H1 (cell line): ENCODE data around the gene DNAJC17. TPM values are rescaled to one million over a fixed set of nuclear protein-coding genes. Genes with fewer than 3 reads are reported as not detected.

Source experiments
- ASH2L ChIP-seq: fragments of 200-600, 300-600 bp; sonication (generic); IDR thresholded peaks from one replicate; pipeline ENCODE4 v1.7.1; 2017; ENCODE audit warnings: low read length
- CEBPB ChIP-seq: IDR thresholded peaks from 2 replicates; pipeline ENCODE4 v1.6.1; 2012; ENCODE audit warnings: low read depth, low read length
- GTF2F1 ChIP-seq: IDR thresholded peaks from 2 replicates; pipeline ENCODE4 v1.6.1; 2012; ENCODE audit warnings: low read depth, low read length, improper control_type of control experiment, borderline replicate concordance
- NRF1 ChIP-seq: IDR thresholded peaks from 2 replicates; pipeline ENCODE4 v1.6.1; 2011; ENCODE audit warnings: mild to moderate bottlenecking, low read depth, low read length, improper control_type of control experiment
- POLR2AphosphoS5 ChIP-seq: IDR thresholded peaks from 2 replicates; pipeline ENCODE4 v1.6.1; 2011; ENCODE audit warnings: low read depth, low read length
- RNF2 ChIP-seq: fragments of 200-900, 300-1000 bp; sonication (generic); IDR thresholded peaks from 2 replicates; pipeline ENCODE4 v1.7.1; 2016; ENCODE audit warnings: borderline replicate concordance, low read depth, mild to moderate bottlenecking, antibody characterized with exemption, low read length; ENCODE audit not compliant: poor library complexity, severe bottlenecking; ENCODE audit errors: missing control alignments
- SIX5 ChIP-seq: IDR thresholded peaks from 2 replicates; pipeline ENCODE4 v1.6.1; 2011; ENCODE audit warnings: mild to moderate bottlenecking, low read depth, low read length
- SP2 ChIP-seq: IDR thresholded peaks from 2 replicates; pipeline ENCODE4 v1.6.1; 2012; ENCODE audit warnings: mild to moderate bottlenecking, low read length, inconsistent platforms
- SUZ12 ChIP-seq: fragments of 200-600 bp; sonication (generic); IDR thresholded peaks from 2 replicates; pipeline ENCODE4 v1.6.1; 2012; ENCODE audit warnings: mild to moderate bottlenecking, inconsistent platforms, low read length, moderate library complexity, mixed read lengths
- polyA plus RNA-seq, 7 experiments: library from polyadenylated mRNA; depleted of rRNA in 3 of 7; stranded (reverse) in 5 of 7; unstranded in 2 of 7; fragments of >200 nt in 5 of 7; fragments of 200-250 nt in 2 of 7; gene quantifications; 1 replicate in 5 of 7; 2 replicates in 1 of 7; 4 replicates in 1 of 7; pipeline versions ENCODE4 v1.2.1 to v1.2.3, GENCODE V29; 2011 to 2013; ENCODE audit warnings: missing spikeins in 2 of 7, mixed read lengths in 2 of 7
- total RNA-seq: library from RNA; stranded (reverse); fragmentation: NEBNext Ultra II Directional; extraction: Animal tissue kit (Norgen Biotek cat#: 25700); gene quantifications from 2 replicates; pipeline ENCODE4 v1.2.1, GENCODE V29; 2021
- TF ChIP-seq, protein P1 (sequence below): fragments of 300-600 bp; sonication (generic); IDR thresholded peaks from 2 replicates; pipeline ENCODE4 v1.7.1; 2012; ENCODE audit warnings: low read length, moderate library complexity, mild to moderate bottlenecking, inconsistent platforms; ENCODE audit not compliant: insufficient replicate concordance
- TF ChIP-seq, protein P2 (sequence below): IDR thresholded peaks from 2 replicates; pipeline ENCODE4 v1.6.1; 2012; ENCODE audit warnings: low read length, inconsistent platforms

Gene DNAJC17
- total and polyA plus RNA-seq, 2 of the 8 experiments (the other 6 are each of a cell fraction or from before 2014, with no cell fraction given): 39.5 to 45.4 TPM

DNA sequence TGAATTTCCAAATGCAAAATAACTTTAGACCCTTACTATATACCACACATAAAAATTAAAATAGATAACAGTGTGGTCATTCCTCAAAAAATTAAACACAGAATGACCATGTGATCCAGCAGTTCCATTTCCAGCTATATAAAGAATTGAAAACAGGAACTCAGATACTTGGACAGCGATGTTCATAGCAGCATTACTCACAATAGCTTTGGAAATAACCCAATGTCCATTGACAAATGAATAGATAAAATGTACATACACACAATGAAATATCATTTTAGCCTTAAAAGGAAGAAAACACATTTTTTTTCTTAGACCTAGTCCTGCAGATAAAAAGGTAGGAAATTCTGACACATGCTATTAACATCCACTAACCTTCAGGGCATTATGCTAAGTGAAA, 85.6 kb downstream of the DNAJC17 start (continued):
- TF ChIP-seq, protein P1, sequence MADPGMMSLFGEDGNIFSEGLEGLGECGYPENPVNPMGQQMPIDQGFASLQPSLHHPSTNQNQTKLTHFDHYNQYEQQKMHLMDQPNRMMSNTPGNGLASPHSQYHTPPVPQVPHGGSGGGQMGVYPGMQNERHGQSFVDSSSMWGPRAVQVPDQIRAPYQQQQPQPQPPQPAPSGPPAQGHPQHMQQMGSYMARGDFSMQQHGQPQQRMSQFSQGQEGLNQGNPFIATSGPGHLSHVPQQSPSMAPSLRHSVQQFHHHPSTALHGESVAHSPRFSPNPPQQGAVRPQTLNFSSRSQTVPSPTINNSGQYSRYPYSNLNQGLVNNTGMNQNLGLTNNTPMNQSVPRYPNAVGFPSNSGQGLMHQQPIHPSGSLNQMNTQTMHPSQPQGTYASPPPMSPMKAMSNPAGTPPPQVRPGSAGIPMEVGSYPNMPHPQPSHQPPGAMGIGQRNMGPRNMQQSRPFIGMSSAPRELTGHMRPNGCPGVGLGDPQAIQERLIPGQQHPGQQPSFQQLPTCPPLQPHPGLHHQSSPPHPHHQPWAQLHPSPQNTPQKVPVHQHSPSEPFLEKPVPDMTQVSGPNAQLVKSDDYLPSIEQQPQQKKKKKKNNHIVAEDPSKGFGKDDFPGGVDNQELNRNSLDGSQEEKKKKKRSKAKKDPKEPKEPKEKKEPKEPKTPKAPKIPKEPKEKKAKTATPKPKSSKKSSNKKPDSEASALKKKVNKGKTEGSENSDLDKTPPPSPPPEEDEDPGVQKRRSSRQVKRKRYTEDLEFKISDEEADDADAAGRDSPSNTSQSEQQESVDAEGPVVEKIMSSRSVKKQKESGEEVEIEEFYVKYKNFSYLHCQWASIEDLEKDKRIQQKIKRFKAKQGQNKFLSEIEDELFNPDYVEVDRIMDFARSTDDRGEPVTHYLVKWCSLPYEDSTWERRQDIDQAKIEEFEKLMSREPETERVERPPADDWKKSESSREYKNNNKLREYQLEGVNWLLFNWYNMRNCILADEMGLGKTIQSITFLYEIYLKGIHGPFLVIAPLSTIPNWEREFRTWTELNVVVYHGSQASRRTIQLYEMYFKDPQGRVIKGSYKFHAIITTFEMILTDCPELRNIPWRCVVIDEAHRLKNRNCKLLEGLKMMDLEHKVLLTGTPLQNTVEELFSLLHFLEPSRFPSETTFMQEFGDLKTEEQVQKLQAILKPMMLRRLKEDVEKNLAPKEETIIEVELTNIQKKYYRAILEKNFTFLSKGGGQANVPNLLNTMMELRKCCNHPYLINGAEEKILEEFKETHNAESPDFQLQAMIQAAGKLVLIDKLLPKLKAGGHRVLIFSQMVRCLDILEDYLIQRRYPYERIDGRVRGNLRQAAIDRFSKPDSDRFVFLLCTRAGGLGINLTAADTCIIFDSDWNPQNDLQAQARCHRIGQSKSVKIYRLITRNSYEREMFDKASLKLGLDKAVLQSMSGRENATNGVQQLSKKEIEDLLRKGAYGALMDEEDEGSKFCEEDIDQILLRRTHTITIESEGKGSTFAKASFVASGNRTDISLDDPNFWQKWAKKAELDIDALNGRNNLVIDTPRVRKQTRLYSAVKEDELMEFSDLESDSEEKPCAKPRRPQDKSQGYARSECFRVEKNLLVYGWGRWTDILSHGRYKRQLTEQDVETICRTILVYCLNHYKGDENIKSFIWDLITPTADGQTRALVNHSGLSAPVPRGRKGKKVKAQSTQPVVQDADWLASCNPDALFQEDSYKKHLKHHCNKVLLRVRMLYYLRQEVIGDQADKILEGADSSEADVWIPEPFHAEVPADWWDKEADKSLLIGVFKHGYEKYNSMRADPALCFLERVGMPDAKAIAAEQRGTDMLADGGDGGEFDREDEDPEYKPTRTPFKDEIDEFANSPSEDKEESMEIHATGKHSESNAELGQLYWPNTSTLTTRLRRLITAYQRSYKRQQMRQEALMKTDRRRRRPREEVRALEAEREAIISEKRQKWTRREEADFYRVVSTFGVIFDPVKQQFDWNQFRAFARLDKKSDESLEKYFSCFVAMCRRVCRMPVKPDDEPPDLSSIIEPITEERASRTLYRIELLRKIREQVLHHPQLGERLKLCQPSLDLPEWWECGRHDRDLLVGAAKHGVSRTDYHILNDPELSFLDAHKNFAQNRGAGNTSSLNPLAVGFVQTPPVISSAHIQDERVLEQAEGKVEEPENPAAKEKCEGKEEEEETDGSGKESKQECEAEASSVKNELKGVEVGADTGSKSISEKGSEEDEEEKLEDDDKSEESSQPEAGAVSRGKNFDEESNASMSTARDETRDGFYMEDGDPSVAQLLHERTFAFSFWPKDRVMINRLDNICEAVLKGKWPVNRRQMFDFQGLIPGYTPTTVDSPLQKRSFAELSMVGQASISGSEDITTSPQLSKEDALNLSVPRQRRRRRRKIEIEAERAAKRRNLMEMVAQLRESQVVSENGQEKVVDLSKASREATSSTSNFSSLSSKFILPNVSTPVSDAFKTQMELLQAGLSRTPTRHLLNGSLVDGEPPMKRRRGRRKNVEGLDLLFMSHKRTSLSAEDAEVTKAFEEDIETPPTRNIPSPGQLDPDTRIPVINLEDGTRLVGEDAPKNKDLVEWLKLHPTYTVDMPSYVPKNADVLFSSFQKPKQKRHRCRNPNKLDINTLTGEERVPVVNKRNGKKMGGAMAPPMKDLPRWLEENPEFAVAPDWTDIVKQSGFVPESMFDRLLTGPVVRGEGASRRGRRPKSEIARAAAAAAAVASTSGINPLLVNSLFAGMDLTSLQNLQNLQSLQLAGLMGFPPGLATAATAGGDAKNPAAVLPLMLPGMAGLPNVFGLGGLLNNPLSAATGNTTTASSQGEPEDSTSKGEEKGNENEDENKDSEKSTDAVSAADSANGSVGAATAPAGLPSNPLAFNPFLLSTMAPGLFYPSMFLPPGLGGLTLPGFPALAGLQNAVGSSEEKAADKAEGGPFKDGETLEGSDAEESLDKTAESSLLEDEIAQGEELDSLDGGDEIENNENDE: no peak
- TF ChIP-seq POLR2AphosphoS5 (no peak), ASH2L (no peak), CEBPB (no peak), SP2 (no peak), SUZ12 (no peak), RNF2 (no peak), NRF1 (no peak), SIX5 (no peak), GTF2F1 (no peak)
- TF ChIP-seq, protein P2, sequence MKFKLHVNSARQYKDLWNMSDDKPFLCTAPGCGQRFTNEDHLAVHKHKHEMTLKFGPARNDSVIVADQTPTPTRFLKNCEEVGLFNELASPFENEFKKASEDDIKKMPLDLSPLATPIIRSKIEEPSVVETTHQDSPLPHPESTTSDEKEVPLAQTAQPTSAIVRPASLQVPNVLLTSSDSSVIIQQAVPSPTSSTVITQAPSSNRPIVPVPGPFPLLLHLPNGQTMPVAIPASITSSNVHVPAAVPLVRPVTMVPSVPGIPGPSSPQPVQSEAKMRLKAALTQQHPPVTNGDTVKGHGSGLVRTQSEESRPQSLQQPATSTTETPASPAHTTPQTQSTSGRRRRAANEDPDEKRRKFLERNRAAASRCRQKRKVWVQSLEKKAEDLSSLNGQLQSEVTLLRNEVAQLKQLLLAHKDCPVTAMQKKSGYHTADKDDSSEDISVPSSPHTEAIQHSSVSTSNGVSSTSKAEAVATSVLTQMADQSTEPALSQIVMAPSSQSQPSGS: no peak
